ENCODE data around the gene MYL4.
"Not testable (repeated sequence)": the region's sequence is repeated elsewhere in the genome, so short reads cannot be mapped to it uniquely, and the experiment has no call there.

The MYL4 gene
- total RNA-seq, result 0 to 0.04 reads per million in 2 experiments

DNA sequence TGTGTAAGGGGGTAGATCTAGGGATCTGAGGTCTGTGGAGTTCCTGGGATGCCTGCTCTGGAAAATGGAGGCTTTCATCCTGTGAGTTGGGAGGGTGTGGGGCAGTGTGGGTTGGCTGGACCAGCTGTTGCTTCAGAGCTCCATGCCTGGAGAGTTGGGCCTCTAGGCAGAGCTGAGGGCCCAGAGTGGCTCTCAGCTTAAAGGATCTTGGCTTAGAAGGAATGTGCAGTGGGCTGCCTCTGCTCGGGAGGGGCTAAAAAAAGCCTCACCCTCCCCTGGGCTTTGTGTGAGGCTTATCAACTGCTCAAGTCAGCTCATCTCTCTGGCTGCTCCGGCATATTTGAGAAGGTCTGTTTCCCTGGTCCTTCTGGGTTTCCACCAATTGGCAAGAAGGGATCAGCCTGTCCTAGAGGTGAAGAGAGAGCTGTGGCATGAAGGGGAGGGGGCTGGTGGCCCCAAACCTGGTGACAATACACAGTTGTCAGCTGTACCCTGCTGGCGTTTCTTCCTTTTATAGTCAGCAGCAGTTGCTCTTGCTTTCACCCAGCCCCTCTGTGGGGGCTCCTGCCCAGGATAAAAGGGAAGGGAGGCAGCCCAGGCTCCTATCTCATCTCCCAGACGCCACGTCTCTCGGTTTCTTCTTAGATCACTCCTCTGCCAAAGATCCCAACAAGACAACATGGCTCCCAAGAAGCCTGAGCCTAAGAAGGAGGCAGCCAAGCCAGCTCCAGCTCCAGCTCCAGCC, at the start of gene MYL4:
TSS of gene MYL4 (plus strand) at position 605 of the 745 bp plus-strand sequence. CDS start at position 680, 75 bp downstream.
- no peak for DNase-seq (ENCODE audit: low read depth)

DNA sequence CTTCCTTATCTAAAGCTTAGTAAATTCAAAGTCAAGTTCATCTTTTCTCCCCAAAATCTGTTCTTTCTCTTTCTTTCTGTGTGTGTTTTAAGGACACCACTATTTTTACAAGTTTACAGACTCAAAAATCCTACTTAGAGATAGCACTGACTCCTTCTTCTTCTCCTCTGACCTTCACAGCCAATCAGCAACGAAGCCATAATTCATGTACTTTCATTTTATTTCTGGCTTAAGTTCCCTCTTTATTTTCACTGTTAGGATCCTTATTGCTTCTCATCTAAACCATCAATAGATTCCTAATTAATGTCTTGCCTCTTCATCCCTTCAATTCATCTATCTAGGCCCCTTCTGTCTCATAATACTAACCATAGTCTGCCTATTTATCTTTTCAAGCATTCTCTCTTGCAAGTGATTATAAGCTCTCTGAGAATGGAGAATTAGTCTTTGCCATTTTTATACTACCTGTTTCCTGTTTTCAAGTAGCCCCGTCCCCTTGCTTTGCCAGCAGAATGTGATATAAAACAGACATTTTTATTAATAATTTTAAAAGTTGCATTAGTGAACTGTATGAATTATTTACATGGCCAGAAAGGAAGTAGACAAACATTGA, 47.0 kb upstream of the MYL4 start:
- no peak for DNase-seq (ENCODE audit: low read depth)

DNA sequence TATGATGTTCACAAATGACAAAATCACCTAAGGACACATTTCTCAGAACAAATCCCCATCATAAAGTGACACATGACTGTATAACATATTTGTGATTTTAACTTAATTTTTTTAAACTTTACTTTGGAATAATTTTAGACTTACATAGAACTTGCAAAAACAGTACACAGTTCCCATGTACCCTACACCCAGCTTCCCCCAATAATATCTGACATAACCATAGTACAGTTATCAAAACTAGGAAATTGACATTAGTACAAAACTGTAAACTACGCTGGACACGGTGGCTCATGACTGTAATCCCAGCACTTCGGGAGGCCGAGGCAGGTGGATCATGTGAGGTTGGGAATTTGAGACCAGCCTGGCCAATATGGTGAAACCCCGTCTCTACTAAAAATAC, 44.9 kb upstream of the MYL4 start:
- DNase-seq (ENCODE audit: low read depth), result no peak

DNA sequence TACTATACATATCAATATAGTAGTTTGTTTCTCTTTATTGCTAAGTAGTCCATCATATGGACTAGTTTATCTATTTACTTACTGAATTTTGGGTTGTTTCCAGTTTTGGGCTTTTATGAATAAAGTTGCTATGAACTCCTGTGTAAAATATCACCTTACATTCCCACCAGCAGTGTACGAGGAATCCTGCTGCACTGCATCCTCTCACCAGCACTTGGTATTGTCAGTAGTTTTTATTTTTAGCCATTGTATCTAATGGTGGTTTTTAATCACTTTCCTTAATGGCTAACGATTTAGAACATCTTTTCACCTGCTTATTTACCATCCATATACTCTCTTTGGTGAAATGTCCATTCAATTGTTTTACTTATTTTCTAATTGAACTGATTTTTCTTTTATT, 44.0 kb upstream of the MYL4 start:
- no peak for DNase-seq (ENCODE audit: low read depth)

DNA sequence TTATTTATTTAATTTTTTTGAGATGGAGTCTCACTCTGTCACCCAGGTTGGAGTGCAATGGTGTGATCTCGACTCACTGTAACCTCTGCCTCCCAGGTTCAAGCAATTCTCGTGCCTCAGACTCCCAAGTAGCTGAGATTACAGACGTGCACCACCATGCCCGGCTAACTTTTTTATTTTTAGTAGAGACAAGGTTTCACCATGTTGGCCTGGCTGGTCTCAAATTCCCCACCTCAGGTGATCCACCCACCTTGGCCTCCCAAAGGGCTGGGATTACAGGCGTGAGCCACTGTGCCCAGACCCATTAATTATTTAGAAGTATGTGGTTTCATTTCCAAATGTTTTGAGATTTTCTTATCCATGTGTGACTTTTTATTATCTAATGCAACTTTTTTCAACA, 42.3 kb upstream of the MYL4 start:
- not testable (repeated sequence) for DNase-seq (ENCODE audit: low read depth)

DNA sequence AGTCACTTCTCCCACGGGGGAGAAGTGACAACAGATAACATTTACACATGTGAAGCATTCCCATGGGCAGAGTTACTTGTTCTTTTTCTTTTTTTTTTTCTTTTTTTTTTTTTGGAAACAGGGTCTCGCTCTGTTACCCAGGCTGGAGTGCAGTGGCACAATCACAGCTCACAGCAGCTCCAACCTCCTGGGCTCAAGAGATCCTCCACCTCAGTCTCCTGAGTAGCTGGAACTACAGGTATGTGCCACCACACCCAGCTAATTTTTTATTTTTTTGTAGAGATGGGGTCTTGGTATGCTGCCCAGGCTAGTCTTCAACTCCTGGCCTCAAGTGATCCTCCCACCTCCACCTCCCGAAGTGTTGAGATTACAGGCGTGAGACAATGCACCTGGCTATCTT, 40.3 kb upstream of the MYL4 start:
- DNase-seq (ENCODE audit: low read depth), result not testable (repeated sequence)

DNA sequence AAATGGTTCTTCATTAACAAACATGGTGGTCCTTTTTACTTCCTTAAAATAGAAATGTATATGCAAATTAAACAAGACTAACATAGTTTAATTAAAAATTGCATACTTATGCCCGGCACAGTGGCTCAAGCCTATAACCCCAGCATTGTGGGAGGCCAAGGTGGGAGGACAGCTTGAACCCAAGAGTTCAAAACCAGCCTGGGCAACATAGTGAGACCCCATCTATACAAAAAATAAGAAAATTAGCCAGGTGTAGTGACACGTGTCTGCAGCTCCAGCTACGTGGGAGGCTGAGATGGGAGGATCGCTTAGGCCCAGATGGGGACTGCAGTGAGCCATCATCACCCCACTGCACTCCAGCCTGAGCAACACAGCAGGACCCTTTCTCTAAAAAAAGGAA, 38.4 kb upstream of the MYL4 start:
- DNase-seq (ENCODE audit: low read depth), result no peak

DNA sequence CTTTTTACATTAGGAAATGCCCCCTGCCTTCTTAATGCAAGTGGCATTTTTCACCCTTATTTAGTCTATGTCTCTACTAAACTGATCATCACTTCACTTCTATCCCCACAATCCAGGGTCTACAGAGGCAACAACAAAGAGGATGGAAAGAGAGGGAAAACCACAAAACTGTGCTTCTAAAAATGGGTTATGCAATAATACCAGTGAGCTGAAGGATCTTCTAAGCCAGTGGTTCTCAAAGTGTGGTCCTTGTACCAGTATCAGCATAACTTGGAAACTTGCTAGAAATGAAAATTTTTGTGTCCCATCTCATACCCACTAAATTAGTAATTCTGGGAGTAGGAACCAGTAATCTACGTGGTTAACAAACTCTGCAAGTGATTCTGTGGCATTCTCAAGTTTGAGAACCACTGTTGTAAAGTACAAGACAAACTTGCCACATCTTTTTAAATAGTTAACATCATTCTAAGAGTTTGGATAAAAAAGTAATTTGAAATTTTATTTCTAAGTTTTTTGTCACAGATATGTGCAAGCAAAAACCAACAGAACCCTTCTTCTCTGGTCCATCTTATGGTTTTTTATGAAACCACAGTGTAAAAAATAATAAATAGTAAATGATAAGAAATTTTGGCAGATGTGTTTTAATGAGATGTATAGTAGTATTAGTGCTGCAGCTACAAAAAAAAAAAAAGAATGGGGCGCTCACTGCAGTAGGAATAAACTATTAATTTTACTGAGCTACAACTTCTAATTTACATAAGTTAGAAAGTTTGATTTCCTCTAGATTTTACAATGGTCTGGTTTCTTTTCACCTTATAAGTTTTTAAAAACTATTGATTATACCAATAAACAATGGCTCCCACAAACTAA, 36.2 kb upstream of the MYL4 start:
- no peak for DNase-seq (ENCODE audit: low read depth)

DNA sequence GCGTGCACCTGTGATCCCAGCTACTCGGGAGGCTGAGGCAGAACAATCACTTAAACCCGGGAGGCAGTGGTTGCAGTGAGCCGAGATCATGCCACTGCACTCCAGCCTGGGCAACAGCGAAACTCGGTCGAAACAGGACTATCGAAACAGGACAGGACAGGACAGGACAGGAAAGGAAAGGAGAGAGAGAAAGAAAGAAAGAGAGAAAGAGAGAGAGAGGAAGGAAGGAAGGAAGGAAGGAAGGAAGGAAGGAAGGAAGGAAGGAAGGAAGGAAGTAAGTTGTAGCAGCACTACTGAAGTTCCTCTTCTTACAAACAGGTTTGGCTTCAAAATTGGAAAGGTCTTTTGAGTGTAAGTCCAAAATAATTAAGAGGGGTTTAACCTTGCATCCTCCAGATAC, 34.3 kb upstream of the MYL4 start:
- DNase-seq (ENCODE audit: low read depth), result not testable (repeated sequence)

DNA sequence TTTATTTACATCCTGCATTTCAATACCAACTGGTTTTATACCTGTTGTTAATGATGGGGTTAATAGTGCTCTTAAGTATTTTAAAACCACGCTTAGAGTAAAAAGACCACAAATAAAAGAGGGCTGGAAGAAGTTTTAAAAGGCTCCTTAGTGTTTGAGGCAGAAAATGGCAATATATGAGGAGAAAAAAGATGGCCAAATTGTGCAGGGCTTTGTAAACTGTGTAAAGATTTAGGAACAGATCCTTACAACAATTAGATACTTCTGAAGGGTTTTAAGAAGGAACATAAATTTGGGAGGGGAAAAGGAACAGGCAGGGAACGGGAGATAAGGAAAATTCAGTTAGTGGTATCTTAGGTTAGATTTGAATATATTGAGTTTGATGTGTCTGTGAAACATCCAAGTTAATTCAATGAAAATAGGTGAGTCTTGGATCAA, 32.7 kb upstream of the MYL4 start:
- DNase-seq (ENCODE audit: low read depth), result no peak

DNA sequence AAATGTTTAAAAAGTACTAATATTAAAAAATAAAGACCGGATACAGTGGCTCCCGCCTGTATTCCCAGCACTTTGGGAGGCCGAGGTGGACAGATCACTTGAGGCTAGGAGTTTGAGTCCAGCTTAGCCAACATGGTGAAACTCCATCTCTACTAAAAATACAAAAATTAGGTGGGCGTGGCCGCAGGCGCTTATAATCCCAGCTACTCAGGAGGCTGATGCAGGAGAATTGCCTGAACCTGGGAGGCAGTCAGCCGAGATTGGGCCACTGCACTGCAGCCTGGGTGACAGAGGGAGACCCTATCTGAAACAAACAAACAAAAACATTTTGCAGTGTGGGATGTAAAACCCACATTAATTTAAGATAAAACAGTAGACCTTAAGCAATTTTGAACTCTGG, 31.9 kb upstream of the MYL4 start:
- no peak for DNase-seq (ENCODE audit: low read depth)

DNA sequence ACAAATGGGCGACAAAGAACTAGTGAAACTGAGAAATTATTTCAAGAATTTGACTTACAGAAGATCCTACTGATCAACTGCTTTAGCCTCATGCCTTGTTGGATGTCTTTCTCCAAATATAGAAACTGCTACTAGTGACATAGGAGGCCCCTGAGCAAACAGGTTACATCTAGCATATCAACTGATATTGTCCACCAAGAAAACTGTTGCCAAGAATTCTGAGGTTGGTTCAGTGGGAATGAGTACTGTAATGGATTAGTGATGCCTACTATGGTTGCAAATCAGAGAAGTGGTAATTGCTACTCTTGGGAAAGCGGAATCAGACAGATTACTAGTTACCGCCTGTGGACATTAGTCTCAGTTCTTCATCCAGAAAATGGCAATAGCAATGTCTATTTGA, 30.0 kb upstream of the MYL4 start:
- no peak for DNase-seq (ENCODE audit: low read depth)

DNA sequence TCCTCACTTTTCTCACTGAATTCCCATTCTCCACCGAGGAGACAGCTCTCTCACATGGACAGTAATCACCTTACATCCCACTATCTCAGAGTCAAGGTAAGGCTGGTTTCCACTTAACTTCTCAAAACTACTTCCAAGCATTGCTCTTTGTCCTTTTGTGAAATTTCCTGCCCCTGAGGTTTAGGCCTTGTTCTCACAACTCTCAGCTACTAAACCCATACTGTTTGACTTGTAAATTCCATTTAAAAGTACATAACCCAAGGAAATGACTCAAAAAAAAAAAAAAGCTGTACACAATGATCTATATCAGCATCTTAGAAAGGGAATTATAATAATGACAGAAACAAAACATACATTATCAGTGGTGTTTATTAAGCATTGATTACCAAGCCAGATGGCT, 28.8 kb upstream of the MYL4 start:
- DNase-seq (ENCODE audit: low read depth), result no peak

DNA sequence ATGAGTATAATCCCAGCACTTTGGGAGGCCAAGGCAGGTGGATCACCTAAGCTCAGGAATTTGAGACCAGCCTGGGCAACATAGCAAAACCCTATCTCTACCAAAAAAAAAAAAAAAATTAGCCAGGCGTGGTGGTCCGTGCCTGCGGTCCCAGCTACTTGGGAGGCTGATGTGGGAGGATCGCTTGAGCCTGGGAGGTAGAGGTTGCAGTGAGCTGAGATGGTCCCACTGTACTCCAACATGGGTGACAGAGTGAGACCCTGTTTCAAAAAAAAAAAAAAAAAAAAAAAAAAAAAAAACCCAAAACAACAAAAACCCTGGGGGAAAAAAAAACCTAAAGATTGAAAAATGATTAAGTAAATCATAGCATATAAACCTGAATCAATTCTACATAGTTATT, 28.2 kb upstream of the MYL4 start:
- not testable (repeated sequence) for DNase-seq (ENCODE audit: low read depth)

DNA sequence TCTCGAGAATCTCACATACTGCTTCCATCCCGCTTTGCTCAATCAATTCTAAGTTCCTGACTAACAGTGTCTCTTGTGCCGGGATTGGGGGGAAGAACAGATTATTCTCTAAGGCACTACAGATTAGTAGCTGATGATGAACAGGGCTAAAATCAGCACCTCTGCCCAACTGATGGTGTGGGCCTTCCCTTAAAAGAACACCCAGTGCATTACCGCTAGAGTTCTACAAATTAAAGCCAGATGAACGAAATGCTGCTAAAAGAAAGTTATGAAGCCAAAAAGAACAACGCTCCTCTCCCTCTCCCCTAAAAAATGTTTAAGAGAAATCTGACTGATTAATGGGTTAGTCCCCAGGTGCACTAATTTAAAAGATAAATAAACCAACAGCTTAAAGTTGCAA, 24.5 kb upstream of the MYL4 start:
- no peak for DNase-seq (ENCODE audit: low read depth)

DNA sequence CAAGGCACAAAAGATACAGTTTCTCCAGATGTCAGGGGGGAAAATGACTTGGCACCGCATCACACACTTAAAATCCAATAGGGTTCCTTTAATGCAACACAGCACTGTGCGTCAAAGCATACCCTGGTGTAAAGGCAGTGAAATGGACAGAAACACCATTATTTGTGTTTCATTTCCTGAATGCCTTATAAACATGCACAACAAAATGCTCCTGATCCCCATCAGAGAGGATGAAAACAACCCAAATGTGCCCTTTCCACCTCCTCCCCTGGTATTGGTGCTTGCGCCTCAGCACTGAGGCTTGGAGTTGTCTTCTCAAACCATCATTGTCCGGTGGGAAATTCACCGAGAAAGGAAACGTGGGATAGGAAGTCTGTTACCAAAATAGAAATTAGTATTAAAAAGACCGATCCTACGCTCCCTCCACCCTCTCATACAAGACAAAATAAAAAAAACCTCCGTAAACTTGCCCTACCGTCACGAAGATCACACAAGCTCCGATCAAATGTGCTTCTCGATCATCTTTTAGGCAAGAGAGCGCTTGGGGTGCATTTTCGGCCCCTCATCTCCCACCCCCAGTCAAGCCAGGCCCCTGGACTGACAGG, 20.8 kb upstream of the MYL4 start:
- no peak for DNase-seq (ENCODE audit: low read depth)

DNA sequence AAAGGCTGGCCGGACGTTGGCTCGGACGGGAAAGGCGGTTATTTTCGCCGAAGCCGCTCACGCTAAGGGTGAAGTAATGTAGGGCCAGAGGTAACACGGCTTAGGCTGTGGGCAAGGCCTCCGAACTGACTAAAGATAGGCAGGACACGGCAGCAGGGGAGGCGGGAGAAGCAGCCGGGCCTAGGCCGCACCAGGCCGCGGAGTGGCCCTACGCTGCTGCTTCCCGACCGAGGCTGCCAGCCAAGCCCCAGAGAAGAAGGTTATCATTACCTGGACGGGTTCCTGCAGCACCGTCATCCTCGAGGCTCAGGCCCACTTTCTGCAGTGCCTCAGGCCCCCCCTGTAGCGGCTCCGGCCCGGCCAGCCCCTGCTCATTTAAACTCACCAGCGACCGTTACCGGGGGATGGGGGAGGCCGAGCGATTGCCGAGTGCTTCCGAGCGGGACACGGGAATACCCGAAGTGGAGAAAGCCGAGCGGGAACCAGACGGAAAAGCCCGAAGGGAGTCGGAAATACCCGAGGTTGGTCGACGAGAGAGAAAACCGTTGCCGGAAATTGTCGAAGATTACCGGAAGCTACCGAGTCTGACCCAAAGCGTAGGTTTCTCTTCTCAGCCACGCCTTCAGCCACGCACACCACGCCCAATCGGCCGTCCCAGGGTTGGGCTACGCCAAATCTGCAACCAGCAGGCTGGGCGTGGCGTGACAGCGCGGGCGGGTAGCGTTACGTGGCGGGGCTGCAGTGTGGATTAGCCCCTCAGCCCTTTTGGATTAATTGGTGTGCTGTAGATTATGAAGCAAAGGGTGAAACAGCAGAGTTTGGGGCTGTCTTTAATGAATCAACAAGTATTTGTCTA, 20.0 kb upstream of the MYL4 start, which contains the start of gene CDC27:
TSS of gene CDC27 (minus strand) at position 420 of the 856 bp plus-strand sequence. CDS start at position 297, 123 bp downstream.
- DNase-seq (ENCODE audit: low read depth), result peak; percentile 100

DNA sequence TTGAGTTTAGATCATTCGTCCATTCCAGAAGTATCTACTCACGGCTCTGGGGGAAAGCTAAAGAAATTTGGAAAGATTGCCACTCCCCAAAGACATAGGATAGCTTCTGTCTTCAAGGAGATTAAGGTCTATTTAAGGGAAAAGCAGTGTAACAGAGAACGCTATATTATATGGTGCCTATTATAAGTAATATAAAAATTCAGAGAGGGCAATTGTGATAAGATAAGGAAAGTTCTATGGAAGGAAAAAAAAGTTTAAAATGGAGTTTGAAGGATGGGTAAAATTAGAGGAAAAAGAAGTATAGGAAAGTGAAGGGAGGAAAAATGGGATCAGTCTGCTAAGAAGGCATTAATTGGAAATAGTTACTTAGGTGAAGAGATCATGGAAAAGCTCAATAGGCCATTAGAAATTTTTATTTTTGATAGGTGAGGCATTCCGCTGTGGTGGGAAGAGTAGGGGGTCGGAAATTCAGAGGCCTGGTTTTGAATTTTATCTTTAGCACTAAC, 19.4 kb upstream of the MYL4 start:
- no peak for DNase-seq (ENCODE audit: low read depth)

DNA sequence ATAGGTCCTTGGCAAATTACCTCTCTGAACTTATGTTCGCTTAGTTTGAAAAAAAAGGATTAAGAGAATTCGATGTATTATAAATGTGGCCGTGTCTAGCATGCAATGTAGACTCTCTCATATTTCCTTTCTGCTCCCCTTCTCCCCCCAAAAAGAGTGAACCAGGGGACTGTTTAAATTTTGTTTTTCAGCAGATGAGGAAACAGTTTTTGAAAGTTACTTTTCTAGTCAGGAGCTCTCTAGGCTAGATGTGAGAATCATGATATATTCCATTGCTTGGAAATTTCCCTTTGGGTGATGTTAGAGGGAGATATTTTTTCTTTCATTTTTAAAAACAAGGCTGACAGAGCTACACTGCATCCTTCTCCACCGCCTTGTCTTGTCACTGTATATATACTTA, 18.9 kb upstream of the MYL4 start:
- no peak for DNase-seq (ENCODE audit: low read depth)

DNA sequence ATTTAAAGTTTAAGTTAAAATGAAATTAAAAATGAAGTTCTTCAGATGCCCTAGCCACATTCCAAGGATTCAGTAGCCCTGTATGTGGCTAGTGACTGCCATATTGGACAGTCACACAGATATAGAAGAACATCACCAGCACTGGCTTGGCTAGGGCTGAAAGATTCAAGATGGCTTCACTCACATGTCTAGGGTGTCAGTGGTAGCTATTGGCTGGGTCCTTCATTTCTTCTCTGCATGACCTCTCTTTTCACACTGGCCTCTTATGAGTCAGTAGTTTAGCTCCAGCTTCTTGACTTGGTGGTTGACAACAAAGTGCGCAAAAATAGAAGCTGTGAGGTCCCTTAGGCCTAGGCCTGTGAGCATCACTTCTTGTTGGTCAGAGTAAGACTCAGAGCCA, 18.4 kb upstream of the MYL4 start:
- DNase-seq (ENCODE audit: low read depth), result no peak

DNA sequence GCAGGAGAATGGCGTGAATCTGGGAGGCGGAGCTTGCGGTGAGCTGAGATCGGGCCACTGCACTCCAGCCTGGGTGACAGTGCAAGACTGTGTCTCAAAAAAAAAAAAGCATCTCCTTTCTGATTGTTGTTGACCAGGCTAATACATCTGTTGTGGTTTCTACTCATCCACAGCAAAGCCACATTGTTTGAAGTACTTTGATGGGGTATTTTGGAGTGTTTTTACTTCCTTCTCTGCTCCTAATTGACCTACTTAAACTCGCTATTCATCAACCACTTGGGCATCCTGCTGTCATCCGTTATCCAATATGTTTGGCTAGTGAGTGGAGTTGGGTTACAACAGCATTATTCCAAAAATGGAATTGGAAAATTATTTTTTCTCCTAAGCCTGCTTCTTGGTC, 16.6 kb upstream of the MYL4 start:
- no peak for DNase-seq (ENCODE audit: low read depth)

Measured in T follicular helper cell (primary cell).